HEK293T (cell line): ENCODE results near the gene SYT5.

ENCODE experiments used
- BHLHE40 ChIP-seq: fragments of 450-650 bp; IDR thresholded peaks from 2 replicates; pipeline ENCODE4 v1.6.1; 2016; ENCODE audit warnings: mild to moderate bottlenecking, moderate library complexity, borderline replicate concordance
- ELF4 ChIP-seq: fragments of 450-650 bp; IDR thresholded peaks from 2 replicates; pipeline ENCODE4 v1.6.1; 2017; ENCODE audit warnings: antibody characterized with exemption
- FOXA1 ChIP-seq: fragments of 450-650 bp; IDR thresholded peaks from 2 replicates; pipeline ENCODE4 v1.6.1; 2016; ENCODE audit warnings: mild to moderate bottlenecking
- FOXK2 ChIP-seq: fragments of 450-650 bp; IDR thresholded peaks from 2 replicates; pipeline ENCODE4 v1.6.1; 2016; ENCODE audit warnings: mild to moderate bottlenecking
- FOXM1 ChIP-seq: fragments of 450-650 bp; IDR thresholded peaks from 2 replicates; pipeline ENCODE4 v1.6.1; 2017; ENCODE audit warnings: mild to moderate bottlenecking, borderline replicate concordance
- L3MBTL2 ChIP-seq: fragments of 450-650 bp; conservative IDR thresholded peaks from 2 replicates; pipeline ENCODE4 v1.6.1; 2016; ENCODE audit warnings: mild to moderate bottlenecking
- SUZ12 ChIP-seq: fragments of 450-650 bp; IDR thresholded peaks from 2 replicates; pipeline ENCODE4 v1.6.1; 2016; ENCODE audit warnings: mild to moderate bottlenecking
- TARDBP ChIP-seq: fragments of 450-650 bp; IDR thresholded peaks from 2 replicates; pipeline ENCODE4 v1.6.1; 2016
- ZNF384 ChIP-seq: fragments of 450-650 bp; IDR thresholded peaks from 2 replicates; pipeline ENCODE4 v1.6.1; 2016

GRCh38 chr19:55227241-55228014 is 47.3 kb upstream of the SYT5 start:
- TF ChIP-seq FOXA1 (no peak), SUZ12 (no peak), ELF4 (no peak), FOXM1 (no peak), L3MBTL2 (no peak), BHLHE40 (no peak), ZNF384 (no peak), FOXK2 (no peak), TARDBP (no peak)
